Measurements from ENCODE around the gene TSPAN9.
A peak's percentile ranks its signal among the peaks of the same experiment; 100 is the strongest.

TSPAN9 gene

GRCh38 chr12:3141339-3142321, 64.5 kb downstream of the TSPAN9 start:
- no peak for DNase-seq (ENCODE audit: low spot score)

GRCh38 chr12:3142386-3142785, 65.2 kb downstream of the TSPAN9 start:
- peak; percentile 63 for DNase-seq (ENCODE audit: low spot score)

- no peak for DNase-seq (ENCODE audit: low spot score)
These were observed 67.3 kb downstream of the TSPAN9 start for GRCh38 chr12:3144495-3144894.

- no peak for DNase-seq (ENCODE audit: low spot score)
These were observed 67.9 kb downstream of the TSPAN9 start for GRCh38 chr12:3145033-3145432.

GRCh38 chr12:3145546-3146310, 68.5 kb downstream of the TSPAN9 start:
- DNase-seq (ENCODE audit: low spot score): no peak

- no peak for DNase-seq (ENCODE audit: low spot score)
These were observed 70.1 kb downstream of the TSPAN9 start for GRCh38 chr12:3147260-3147659.

- DNase-seq (ENCODE audit: low spot score): no peak
These were observed 71.3 kb downstream of the TSPAN9 start for GRCh38 chr12:3148366-3149000.

- DNase-seq (ENCODE audit: low spot score): no peak
These were observed 72.5 kb downstream of the TSPAN9 start for GRCh38 chr12:3149515-3150307.

- no peak for DNase-seq (ENCODE audit: low spot score)
These were observed 73.1 kb downstream of the TSPAN9 start for GRCh38 chr12:3150308-3150670.

- no peak for DNase-seq (ENCODE audit: low spot score)
These were observed 74.0 kb downstream of the TSPAN9 start for GRCh38 chr12:3150931-3151835.

- peak; percentile 88 for DNase-seq (ENCODE audit: low spot score)
These were observed 74.9 kb downstream of the TSPAN9 start for GRCh38 chr12:3152011-3152511.

- no peak for DNase-seq (ENCODE audit: low spot score)
These were observed 75.7 kb downstream of the TSPAN9 start for GRCh38 chr12:3152892-3153291.

GRCh38 chr12:3154006-3154405, 76.8 kb downstream of the TSPAN9 start:
- DNase-seq (ENCODE audit: low spot score): no peak

- DNase-seq (ENCODE audit: low spot score): no peak
These were observed 78.7 kb downstream of the TSPAN9 start for GRCh38 chr12:3155702-3156370.

GRCh38 chr12:3157581-3158323, 80.6 kb downstream of the TSPAN9 start:
- DNase-seq (ENCODE audit: low spot score): no peak

- DNase-seq (ENCODE audit: low spot score): no peak
These were observed 81.8 kb downstream of the TSPAN9 start for GRCh38 chr12:3158851-3159465.

GRCh38 chr12:3160081-3160480, 82.9 kb downstream of the TSPAN9 start:
- DNase-seq (ENCODE audit: low spot score): no peak

- DNase-seq (ENCODE audit: low spot score): no peak
These were observed 84.7 kb downstream of the TSPAN9 start for GRCh38 chr12:3161861-3162260.
